ENCODE measurements around the gene TRPM6. TPM values are rescaled to one million over a fixed set of nuclear protein-coding genes. Genes with fewer than 3 reads are reported as not detected.

Gene TRPM6
- total RNA-seq, 3 donors from 2014 or later (not counting 1 experiment from before 2014, with no cell fraction given): 0.36 to 12.8 TPM; not detected in 1

DNA sequence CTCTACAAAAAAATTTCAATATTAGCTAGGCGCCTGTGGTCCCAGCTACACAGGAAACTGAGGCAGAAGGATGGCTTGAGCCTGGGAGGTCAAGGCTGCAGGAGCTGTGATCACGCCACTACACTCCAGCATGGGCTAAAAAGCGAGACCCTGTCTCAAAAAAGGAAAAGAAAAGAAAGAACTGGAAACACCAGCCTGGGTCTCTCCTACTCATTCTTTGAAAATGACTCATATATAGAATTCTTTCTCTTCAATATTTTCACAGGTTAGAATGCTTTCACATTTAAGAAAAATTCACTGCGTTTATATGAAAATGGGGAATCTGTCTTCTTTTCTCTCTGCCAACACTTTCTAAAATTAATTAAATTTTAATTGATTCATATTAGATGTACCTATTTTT is 115.6 kb downstream of the TRPM6 start:
- H3K27me3 Mint-ChIP-seq (ENCODE audit: low read depth in 2 of 2): peaks cover 21 to 28% of the 10 kb centered on the region in 2 donors
- Histone ChIP-seq H3K4me1 (ENCODE audit: control insufficient read depth, insufficient read depth, low read length) (no peaks in the 10 kb centered on the region), H3K9me3 (ENCODE audit: control insufficient read depth, insufficient read depth, low read length) (no peaks in the 10 kb centered on the region), H3K4me3 (ENCODE audit: low read length) (no peak overlapping the region), H3K36me3 (ENCODE audit: control insufficient read depth, insufficient read depth, low read length) (no peaks in the 10 kb centered on the region), H3K27me3 (ENCODE audit: control insufficient read depth, insufficient read depth, low read length) (peaks cover 3% of the 10 kb centered on the region), H3K27ac (ENCODE audit: low read length) (no peak overlapping the region)
- no peaks in the 10 kb centered on the region for H3K4me1 Mint-ChIP-seq
- no peaks in the 10 kb centered on the region for H3K9me3 Mint-ChIP-seq
- H3K36me3 Mint-ChIP-seq: no peaks in the 10 kb centered on the region
- no peak overlapping the region for H3K4me3 Mint-ChIP-seq
- WGBS (ENCODE audit: insufficient coverage): 52% methylated on average over 3 of the region's 4 CpGs
- ATAC-seq (no peak), DNase-seq (no peak)
- no peak overlapping the region for H3K27ac Mint-ChIP-seq
- TF ChIP-seq, protein P1, sequence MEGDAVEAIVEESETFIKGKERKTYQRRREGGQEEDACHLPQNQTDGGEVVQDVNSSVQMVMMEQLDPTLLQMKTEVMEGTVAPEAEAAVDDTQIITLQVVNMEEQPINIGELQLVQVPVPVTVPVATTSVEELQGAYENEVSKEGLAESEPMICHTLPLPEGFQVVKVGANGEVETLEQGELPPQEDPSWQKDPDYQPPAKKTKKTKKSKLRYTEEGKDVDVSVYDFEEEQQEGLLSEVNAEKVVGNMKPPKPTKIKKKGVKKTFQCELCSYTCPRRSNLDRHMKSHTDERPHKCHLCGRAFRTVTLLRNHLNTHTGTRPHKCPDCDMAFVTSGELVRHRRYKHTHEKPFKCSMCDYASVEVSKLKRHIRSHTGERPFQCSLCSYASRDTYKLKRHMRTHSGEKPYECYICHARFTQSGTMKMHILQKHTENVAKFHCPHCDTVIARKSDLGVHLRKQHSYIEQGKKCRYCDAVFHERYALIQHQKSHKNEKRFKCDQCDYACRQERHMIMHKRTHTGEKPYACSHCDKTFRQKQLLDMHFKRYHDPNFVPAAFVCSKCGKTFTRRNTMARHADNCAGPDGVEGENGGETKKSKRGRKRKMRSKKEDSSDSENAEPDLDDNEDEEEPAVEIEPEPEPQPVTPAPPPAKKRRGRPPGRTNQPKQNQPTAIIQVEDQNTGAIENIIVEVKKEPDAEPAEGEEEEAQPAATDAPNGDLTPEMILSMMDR (IDR thresholded peaks at IDR 0.05): no peak
- intact Hi-C loops (cut with micrococcal nuclease): loop anchor here (5.0 kb wide), 1 partner anchor 1095 kb away; no protein-coding TSS in a partner anchor

DNA sequence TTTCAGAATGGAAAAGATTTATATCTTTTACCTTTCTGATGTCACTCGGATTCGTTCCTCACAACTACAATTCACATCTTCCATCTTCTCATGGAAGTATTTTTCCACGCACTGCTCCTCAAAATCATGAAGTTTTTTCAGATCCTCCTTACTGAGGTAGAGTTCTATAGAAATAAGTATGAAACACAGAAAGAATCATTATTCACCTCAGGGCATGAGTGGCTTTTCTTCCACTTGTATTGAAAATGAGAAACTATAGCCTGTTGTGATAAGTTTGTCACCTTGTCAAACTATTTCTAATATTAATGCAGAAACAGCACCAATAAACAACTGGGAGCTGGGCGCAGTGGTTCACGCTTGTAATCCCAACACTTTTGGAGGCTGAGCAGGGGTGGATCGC is 116.0 kb downstream of the TRPM6 start:
- TF ChIP-seq, protein P1 (IDR thresholded peaks at IDR 0.05): no peak
- ATAC-seq (no peak), DNase-seq (no peak)
- H3K36me3 Mint-ChIP-seq: no peaks in the 10 kb centered on the region
- intact Hi-C loops (cut with micrococcal nuclease): loop anchor here (5.0 kb wide), 1 partner anchor 1096 kb away; no protein-coding TSS in a partner anchor
- H3K36me3 ChIP-seq (ENCODE audit: control insufficient read depth, insufficient read depth, low read length): no peaks in the 10 kb centered on the region
- 72% methylated on average over 3 of the region's 6 CpGs for WGBS (ENCODE audit: insufficient coverage)
- peaks cover 21 to 28% of the 10 kb centered on the region in 2 donors for H3K27me3 Mint-ChIP-seq (ENCODE audit: low read depth in 2 of 2)
- no peak overlapping the region for H3K4me3 Mint-ChIP-seq
- H3K27ac Mint-ChIP-seq: no peak overlapping the region
- H3K9me3 ChIP-seq (ENCODE audit: control insufficient read depth, insufficient read depth, low read length): no peaks in the 10 kb centered on the region
- H3K4me1 Mint-ChIP-seq: no peaks in the 10 kb centered on the region
- no peaks in the 10 kb centered on the region for H3K4me1 ChIP-seq (ENCODE audit: control insufficient read depth, insufficient read depth, low read length)
- no peak overlapping the region for H3K27ac ChIP-seq (ENCODE audit: low read length)
- H3K4me3 ChIP-seq (ENCODE audit: low read length): no peak overlapping the region
- H3K27me3 ChIP-seq (ENCODE audit: control insufficient read depth, insufficient read depth, low read length): peaks cover 3% of the 10 kb centered on the region
- H3K9me3 Mint-ChIP-seq: no peaks in the 10 kb centered on the region

DNA sequence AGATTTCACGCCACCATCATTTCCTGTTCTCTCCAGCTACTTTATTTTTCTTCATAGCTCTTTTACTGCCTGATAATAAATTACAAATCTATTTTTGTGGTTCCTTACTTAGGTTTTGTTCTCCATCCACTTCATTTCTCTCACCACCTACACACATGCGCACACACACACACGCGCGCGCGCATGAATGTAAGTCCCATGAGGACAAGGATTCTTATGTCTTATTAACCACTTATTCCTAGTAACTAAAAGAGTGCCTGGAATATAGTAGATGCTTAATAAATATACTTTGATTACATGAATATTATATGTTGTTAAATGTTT is 116.5 kb downstream of the TRPM6 start:
- TF ChIP-seq, protein P1 (IDR thresholded peaks at IDR 0.05): peak; percentile 33
- no peak for ATAC-seq
- WGBS (ENCODE audit: insufficient coverage): 64% methylated on average over 1 of the region's 7 CpGs
- Histone ChIP-seq H3K4me3 (ENCODE audit: low read length) (no peak overlapping the region), H3K27me3 (ENCODE audit: control insufficient read depth, insufficient read depth, low read length) (peaks cover 3% of the 10 kb centered on the region), H3K36me3 (ENCODE audit: control insufficient read depth, insufficient read depth, low read length) (no peaks in the 10 kb centered on the region), H3K9me3 (ENCODE audit: control insufficient read depth, insufficient read depth, low read length) (no peaks in the 10 kb centered on the region), H3K4me1 (ENCODE audit: control insufficient read depth, insufficient read depth, low read length) (no peaks in the 10 kb centered on the region), H3K27ac (ENCODE audit: low read length) (no peak overlapping the region)
- H3K4me3 Mint-ChIP-seq: no peak overlapping the region
- no peak for DNase-seq
- no peak overlapping the region for H3K27ac Mint-ChIP-seq
- H3K36me3 Mint-ChIP-seq: no peaks in the 10 kb centered on the region
- H3K4me1 Mint-ChIP-seq: no peaks in the 10 kb centered on the region
- intact Hi-C loops (cut with micrococcal nuclease): loop anchor here (5.0 kb wide), 1 partner anchor 1096 kb away; no protein-coding TSS in a partner anchor
- no peaks in the 10 kb centered on the region for H3K9me3 Mint-ChIP-seq
- peaks cover 21 to 28% of the 10 kb centered on the region in 2 donors for H3K27me3 Mint-ChIP-seq (ENCODE audit: low read depth in 2 of 2)

All from natural killer cell (primary cell).